Osteoblast (primary cell): ENCODE results near the gene PAPSS1. TPM values are rescaled to one million over a fixed set of nuclear protein-coding genes. Genes with fewer than 3 reads are reported as not detected.

ENCODE experiments used
- DNase-seq: peaks from one replicate; pipeline ENCODE4 v3.0.0; 2011; ENCODE audit warnings: low spot score, mixed read lengths; ENCODE audit not compliant: insufficient read length; ENCODE audit errors: missing footprints
- H2AFZ ChIP-seq: 2 replicates; pipeline ENCODE4 v1.6.0; 2011; ENCODE audit warnings: mild to moderate bottlenecking, low read length
- H3K27ac ChIP-seq: 2 replicates; pipeline ENCODE4 v1.5.1; 2011; ENCODE audit warnings: mild to moderate bottlenecking, low read depth, low read length, moderate library complexity
- H3K27me3 ChIP-seq: 2 replicates; pipeline ENCODE4 v1.6.0; 2012; ENCODE audit warnings: mild to moderate bottlenecking, control low read depth, inconsistent platforms, low read length, moderate library complexity; ENCODE audit not compliant: insufficient read depth
- H3K36me3 ChIP-seq: 2 replicates; pipeline ENCODE4 v1.5.1; 2011; ENCODE audit warnings: mild to moderate bottlenecking, low read length, control low read depth, moderate library complexity; ENCODE audit not compliant: insufficient read depth
- H3K4me1 ChIP-seq: 2 replicates; pipeline ENCODE4 v1.5.1; 2011; ENCODE audit warnings: mild to moderate bottlenecking, low read length, control low read depth, moderate library complexity; ENCODE audit not compliant: insufficient read depth
- H3K4me2 ChIP-seq: 2 replicates; pipeline ENCODE4 v1.6.0; 2011; ENCODE audit warnings: mild to moderate bottlenecking, low read length; ENCODE audit not compliant: insufficient read depth
- H3K4me3 ChIP-seq: fragments of 200-600 bp; sonication (generic); 3 replicates; pipeline ENCODE4 v1.5.1; 2012; ENCODE audit warnings: mild to moderate bottlenecking, low read length, inconsistent platforms; ENCODE audit not compliant: insufficient read depth
- H3K79me2 ChIP-seq: 2 replicates; pipeline ENCODE4 v1.6.0; 2012; ENCODE audit warnings: mild to moderate bottlenecking, low read length, control low read depth, inconsistent platforms; ENCODE audit not compliant: insufficient read depth
- H3K9me3 ChIP-seq: 2 replicates; pipeline ENCODE4 v1.5.1; 2011; ENCODE audit warnings: low read depth, low read length, control low read depth
- H4K20me1 ChIP-seq: 2 replicates; pipeline ENCODE4 v1.6.0; 2012; ENCODE audit warnings: mild to moderate bottlenecking, low read length, control low read depth; ENCODE audit not compliant: insufficient read depth
- total RNA-seq: library from RNA; depleted of rRNA; stranded (reverse); fragments of >200 nt; gene quantifications from 2 replicates; pipeline ENCODE4 v1.2.3, GENCODE V29; 2012
- TF ChIP-seq, protein P1 (sequence below): IDR thresholded peaks from 2 replicates; pipeline ENCODE4 v1.5.1; 2011; ENCODE audit warnings: mild to moderate bottlenecking, low read depth, low read length, moderate library complexity; ENCODE audit errors: extremely low read depth

The PAPSS1 gene
- total RNA-seq, 1 donor, result 123 TPM

DNA sequence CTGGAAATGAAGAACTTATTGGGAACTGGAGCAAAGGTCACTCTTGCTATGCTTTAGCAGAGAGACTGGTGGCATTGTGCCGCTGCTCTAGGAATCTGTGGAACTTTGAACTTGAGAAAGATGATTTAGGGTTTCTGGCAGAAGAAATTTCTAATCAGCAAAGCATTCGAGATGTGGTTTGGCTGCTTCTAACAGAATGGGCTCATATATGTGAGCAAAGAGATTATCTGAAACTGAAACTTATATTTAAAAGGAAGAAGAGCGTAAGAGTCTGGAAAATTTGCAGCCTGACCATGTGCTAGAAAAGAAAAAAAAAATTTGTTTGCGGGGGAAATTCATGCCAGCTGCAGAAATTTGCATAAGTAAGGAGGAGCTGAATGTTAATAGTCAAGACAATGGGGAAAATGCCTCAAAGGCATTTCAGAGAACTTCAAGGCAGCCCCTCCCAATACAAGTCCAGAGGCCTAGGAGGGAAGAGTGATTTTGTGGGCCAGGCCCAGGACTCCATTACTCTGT is 35.9 kb upstream of the PAPSS1 start:
- Histone ChIP-seq H3K27ac (no peak overlapping the region), H3K4me3 (no peak overlapping the region), H3K9me3 (no peaks in the 10 kb centered on the region), H4K20me1 (no peaks in the 10 kb centered on the region), H3K79me2 (no peaks in the 10 kb centered on the region), H3K27me3 (peaks cover 5% of the 10 kb centered on the region), H3K4me1 (peaks cover 9% of the 10 kb centered on the region), H2AFZ (no peak overlapping the region), H3K36me3 (no peaks in the 10 kb centered on the region), H3K4me2 (peak overlapping the region; percentile 30)
- TF ChIP-seq, protein P1, sequence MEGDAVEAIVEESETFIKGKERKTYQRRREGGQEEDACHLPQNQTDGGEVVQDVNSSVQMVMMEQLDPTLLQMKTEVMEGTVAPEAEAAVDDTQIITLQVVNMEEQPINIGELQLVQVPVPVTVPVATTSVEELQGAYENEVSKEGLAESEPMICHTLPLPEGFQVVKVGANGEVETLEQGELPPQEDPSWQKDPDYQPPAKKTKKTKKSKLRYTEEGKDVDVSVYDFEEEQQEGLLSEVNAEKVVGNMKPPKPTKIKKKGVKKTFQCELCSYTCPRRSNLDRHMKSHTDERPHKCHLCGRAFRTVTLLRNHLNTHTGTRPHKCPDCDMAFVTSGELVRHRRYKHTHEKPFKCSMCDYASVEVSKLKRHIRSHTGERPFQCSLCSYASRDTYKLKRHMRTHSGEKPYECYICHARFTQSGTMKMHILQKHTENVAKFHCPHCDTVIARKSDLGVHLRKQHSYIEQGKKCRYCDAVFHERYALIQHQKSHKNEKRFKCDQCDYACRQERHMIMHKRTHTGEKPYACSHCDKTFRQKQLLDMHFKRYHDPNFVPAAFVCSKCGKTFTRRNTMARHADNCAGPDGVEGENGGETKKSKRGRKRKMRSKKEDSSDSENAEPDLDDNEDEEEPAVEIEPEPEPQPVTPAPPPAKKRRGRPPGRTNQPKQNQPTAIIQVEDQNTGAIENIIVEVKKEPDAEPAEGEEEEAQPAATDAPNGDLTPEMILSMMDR, result no peak
- DNase-seq, result no peak

- H3K27me3 ChIP-seq, result peaks cover 17% of the 10 kb centered on the region
- no peak overlapping the region for H3K4me3 ChIP-seq
- H3K27ac ChIP-seq, result no peak overlapping the region
- H3K9me3 ChIP-seq, result no peaks in the 10 kb centered on the region
- no peak overlapping the region for H2AFZ ChIP-seq
- TF ChIP-seq, protein P1, result no peak
- peaks cover 9% of the 10 kb centered on the region for H3K4me1 ChIP-seq
- no peaks in the 10 kb centered on the region for H4K20me1 ChIP-seq
- no peak for DNase-seq
- H3K79me2 ChIP-seq, result no peaks in the 10 kb centered on the region
- no peaks in the 10 kb centered on the region for H3K36me3 ChIP-seq
- no peak overlapping the region for H3K4me2 ChIP-seq
Observed at GRCh38 chr4:107751670-107752069, 31.6 kb upstream of the PAPSS1 start.

DNA sequence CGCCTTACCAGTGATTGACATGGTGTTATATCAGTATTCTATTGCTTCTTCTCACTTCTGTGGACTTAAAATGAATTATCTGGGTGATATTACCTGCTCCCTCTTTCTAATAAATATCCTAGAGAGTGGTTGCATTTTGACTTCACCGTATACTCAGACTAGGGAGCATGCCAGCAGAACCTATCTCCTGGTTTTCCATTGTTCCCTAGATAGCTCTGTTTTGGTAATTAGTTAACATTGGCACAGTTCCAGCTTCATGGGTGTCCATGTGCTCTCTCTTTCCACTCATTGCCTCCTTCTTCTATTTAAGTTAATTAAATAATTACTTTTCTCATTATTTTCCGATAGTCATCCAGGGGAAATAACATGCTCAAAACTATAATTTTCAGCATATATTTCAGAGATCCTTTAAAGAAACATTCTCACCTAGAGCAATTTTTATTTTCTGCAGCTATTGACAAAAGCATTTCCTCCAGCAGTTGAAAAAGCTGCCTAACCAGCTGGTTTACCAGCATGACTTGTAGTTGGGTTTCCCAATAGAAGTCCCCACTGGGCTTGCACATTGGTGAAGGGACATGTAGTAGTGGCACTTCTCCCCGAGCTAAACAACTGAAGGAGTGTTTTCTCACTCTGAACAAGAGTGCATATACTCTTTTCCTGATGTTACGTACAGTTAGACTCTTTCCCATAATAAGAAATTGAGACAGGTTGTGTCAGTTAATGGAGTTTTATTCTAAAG is 27.9 kb upstream of the PAPSS1 start:
- Histone ChIP-seq H3K9me3 (no peaks in the 10 kb centered on the region), H3K4me2 (no peak overlapping the region), H3K79me2 (no peaks in the 10 kb centered on the region), H4K20me1 (no peaks in the 10 kb centered on the region), H3K36me3 (no peaks in the 10 kb centered on the region), H3K4me1 (no peaks in the 10 kb centered on the region), H3K27ac (no peak overlapping the region), H3K4me3 (no peak overlapping the region), H3K27me3 (peaks cover 14% of the 10 kb centered on the region), H2AFZ (no peak overlapping the region)
- TF ChIP-seq, protein P1, result no peak
- no peak for DNase-seq

DNA sequence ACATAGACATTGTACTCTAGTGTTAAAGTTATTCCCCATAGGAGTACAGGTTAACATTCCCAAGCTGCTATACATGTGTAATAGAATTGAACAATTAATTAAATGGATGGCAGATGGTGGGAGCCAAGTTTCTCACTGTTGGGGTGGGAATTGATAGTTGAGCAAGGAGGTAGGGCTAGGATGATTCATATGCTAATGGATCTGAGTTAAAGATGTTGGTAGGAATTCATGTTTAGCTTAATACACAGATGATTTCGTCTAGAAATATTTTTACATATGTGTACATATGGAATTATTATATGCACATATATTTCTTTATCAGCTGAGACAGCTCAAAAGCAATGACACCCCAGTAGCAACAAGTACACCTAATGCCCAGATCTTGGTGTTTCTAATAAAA is 26.1 kb upstream of the PAPSS1 start:
- Histone ChIP-seq H3K27me3 (peaks cover 12% of the 10 kb centered on the region), H3K27ac (no peak overlapping the region), H3K36me3 (no peaks in the 10 kb centered on the region), H2AFZ (no peak overlapping the region), H3K4me3 (no peak overlapping the region), H4K20me1 (no peaks in the 10 kb centered on the region), H3K4me1 (peaks cover 5% of the 10 kb centered on the region), H3K4me2 (no peak overlapping the region), H3K9me3 (no peaks in the 10 kb centered on the region), H3K79me2 (no peaks in the 10 kb centered on the region)
- TF ChIP-seq, protein P1, result no peak
- DNase-seq, result no peak
